Activated naive CD4-positive, alpha-beta T cell (primary cell): ENCODE data around the gene LTB.
A peak's percentile ranks its signal among the peaks of the same experiment; 100 is the strongest.

ENCODE experiments used
- DNase-seq, 4 experiments: peaks; one replicate each; lab custom pipeline; 2025; lab: John Stamatoyannopoulos, UW

Gene LTB

DNA sequence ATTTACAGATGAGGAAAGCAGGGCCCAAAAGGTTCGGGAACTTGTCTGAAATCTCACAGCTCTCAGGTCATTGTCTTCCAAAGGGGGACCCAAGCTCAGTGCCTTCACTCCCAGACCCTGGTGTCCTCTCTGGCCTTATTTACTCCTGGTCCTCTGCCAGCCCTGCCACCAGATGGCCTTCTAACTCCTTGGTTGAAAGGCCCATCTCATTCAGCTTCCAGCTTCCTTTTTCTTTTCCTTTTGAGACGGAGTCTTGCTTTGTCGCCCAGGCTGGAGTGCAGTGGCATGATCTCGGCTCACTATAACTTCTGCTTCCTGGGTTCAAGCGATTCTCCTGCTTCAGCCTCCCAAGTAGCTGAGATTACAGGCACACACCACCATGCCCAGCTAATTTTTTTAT lies 30.9 kb downstream of the LTB start:
- peak in 2 of 4 experiments; percentile 18 to 43 for DNase-seq

DNA sequence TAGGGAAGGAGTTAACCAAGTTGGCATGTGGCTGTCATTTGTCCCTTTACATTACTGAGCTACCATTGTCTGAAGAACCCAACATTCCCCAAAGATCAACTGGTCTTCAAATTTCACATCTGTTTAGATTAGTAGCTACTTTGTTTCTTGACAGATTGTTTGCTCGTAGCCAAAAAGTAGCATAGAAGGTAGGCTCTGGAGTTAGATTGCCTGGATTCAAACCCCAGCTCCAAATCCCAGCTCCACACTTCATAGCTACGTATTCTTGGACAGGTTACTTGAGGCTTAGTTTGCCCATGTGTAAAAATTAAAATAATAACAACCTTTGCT lies 33.7 kb downstream of the LTB start:
- DNase-seq: no peak

DNA sequence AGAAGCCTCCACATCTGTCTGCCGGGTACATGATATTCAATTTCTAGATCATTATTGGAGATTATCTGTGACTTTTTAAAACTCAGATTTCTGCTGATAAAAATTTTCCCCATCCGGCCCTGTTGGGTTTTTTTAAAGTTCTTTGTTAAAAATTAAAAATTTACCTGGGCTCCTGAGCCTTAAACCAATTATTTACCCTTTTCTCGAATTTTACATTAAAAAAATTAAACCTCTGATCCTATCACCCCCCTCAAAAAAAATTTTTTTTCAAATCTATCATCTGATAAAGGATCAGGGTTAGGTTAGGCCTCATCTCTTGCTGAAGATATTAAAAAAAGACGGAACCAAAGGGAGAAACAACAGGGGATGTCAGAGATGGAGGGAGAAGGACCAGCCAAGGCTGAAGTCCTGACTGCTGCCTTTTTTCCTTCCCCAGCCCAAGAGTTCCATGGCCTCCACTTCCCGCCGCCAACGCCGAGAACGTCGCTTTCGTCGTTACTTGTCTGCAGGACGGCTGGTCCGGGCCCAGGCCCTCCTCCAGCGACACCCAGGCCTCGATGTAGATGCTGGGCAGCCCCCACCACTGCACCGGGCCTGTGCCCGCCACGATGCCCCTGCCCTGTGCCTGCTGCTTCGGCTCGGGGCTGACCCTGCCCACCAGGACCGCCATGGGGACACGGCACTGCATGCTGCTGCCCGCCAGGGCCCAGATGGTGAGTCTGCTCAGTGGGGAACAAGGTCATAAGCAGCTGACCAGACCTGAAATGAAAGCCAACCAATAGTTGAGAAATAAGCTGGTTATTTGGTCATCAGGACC lies 34.3 kb downstream of the LTB start:
- no peak for DNase-seq

DNA sequence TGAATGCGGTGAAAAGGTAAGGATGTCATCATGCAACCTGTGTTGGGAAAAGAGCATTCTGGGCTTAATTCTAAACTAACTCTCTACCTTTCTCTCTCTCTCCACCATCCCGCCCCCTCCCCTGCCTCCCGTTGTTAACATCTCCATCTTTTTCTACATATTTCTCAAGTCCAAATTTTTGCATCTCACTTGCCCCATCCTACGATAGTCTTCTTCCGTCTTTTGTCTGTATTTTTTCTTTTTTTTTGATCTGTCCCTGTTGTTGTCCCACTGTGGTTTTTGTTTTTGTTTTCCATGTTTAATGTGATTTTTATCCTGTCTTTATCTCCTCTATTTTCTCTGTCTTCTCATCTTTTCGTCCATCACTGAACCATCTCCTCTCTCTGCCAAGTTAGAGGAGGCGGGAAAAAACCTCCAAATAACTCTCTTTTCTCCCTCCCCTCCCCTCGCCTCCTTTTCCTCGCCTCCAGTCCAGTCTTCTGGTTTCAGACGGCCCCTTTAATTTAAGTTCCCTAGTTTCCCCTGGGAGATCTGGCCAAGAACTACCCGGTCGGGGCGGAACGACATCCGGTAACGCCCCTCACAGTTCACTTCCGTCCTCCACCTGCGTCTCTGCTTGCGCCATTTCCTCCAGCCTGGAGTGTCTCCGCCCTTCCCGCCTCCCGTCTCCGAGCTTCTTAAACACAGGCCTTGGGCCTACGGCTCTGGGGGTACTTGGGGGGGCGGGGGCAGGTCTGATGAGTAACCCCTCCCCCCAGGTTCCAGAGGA lies 35.1 kb downstream of the LTB start, which contains the start of gene NFKBIL1:
TSS of gene NFKBIL1 (plus strand) at position 651 of the 769 bp plus-strand sequence. CDS start at position 738, 87 bp downstream.
- peak; percentile 47 to 79 (median 69) for DNase-seq

DNA sequence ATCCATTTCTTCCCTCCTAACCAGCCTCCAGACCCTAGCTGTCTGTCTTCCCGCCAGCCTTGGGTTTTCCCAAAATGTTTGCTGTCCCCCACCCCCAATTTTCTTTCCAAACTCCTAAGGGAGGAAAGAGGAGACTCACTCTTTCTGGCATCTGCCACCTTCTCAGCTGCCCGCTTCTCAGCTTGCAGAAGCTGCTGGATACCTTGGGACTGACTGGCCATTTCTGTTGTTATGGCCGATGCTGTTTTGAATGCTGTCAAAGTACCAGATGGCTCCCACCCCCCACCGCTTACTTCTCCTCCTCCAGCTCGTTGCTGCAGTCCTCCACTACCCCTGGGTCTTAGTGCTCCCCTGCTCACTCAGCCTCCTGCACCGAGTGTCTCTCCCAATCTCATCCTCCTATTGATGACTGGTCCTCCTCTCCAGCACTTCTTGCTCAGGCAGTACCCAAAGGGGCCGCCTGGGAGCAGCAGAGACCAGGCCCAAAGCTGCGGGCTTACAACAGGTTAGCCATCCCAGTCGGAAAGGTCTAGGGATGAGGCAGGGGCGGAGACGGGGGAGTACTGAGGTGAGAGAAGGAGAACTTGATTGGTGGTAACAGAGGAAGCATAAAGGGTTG lies 35.8 kb downstream of the LTB start, which contains the start of gene ATP6V1G2:
TSS of gene ATP6V1G2 (minus strand) at position 270 of the 619 bp plus-strand sequence. CDS start at position 221, 49 bp downstream.
- peak; percentile 57 to 74 (median 58) for DNase-seq

DNA sequence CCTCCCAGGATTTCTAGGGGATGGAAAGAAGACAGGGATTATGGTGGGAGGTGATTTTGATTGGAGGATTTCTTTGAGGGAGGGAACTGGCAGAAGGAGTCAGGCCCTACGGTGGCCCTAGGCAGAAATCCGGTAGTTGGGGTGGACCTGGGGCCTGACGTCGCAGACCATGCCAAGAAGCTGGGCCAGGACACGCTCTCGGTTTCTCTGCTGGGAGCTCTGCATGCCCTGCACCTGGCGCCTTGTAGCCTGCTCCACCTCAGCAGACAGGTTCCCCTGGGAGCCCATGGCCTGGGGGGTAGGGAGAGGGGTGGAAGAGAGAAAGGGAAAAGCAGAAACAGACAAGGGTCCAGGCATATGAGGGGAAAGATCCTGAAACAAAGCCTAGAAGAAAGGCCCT lies 36.9 kb downstream of the LTB start:
- no peak for DNase-seq

DNA sequence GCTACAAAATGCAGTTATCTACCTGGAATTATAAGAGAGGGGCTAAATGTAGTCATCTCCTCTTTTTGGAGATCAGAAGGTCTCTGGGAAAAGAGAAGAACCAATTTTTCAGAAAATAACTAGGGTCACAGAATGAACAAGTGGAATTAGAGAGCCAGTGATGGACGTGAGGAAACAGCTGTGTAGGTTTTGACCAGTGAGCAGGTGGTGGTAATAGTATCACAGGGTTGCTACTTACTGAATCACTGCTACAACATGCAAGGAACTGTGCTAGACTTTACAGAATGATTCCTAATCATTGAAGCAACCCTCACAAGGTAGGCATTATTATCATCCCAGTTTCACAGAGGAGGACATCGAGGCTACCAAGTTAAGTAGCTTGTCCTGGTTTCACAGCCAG lies 37.5 kb downstream of the LTB start:
- DNase-seq: no peak

DNA sequence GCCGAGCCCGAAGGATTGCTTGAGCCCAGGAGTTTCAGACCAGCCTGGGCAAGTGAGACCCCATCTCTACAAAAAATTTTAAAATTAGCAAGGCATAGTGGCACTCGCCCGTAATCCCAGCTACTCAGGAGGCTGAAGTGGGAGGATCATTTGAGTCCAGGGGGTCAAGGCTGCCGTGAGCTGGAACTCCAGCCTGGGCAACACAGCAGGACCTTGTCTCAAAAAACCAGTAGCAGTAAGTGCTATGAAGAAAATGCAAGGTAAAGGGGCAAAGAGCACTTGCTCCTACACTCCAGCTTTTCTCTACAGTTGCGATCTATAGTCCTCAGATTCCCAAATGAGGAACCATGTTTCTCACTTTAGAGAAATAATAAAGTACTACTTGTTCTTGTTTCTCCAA lies 38.6 kb downstream of the LTB start:
- no peak for DNase-seq

DNA sequence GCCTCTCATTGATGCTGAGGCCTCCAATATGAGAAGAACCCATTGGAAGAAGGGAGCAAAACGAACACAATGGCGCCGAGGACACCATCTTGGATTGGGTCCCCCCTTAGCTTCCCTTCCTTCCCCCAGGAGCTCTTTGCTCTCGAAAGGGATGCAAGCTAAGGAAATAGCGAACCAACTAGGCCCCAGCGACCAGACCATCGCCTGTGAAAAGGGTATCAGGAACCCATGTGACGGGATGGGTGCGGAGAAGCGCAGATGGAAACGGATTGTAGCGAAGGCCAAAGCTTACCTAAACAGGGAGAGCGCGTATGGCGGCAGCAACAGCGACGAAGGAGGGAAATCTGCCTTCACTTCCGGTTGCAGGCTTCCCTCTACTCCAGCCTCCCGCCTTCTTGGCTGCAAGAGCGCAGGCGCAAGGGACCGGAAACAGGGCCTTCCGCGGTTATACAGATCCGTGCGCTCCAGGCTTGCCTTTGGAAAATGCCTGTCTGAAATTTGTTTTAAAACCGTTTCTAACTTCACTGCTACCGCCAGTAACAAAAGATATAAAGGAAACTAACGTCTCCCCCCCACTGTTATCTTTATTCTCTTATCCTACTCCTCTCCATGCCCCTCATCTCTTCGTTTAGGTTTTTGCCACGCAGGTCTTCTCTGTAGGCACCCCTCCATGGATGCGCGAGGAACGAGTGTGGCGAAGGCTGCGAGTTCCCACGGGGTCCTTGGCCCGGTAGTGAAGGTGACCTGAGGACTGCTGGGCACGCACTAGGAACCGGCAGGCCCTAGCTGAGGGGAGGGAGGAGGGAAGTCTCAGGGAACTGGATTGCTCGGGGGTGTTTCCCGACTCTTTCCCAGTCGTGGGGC lies 40.3 kb downstream of the LTB start, which contains the start of gene DDX39B:
TSS of gene DDX39B (minus strand) at position 346 of the 864 bp plus-strand sequence. CDS start 1,471 bp downstream, outside the sequence.
- DNase-seq: peak; percentile 77 to 89 (median 80)

DNA sequence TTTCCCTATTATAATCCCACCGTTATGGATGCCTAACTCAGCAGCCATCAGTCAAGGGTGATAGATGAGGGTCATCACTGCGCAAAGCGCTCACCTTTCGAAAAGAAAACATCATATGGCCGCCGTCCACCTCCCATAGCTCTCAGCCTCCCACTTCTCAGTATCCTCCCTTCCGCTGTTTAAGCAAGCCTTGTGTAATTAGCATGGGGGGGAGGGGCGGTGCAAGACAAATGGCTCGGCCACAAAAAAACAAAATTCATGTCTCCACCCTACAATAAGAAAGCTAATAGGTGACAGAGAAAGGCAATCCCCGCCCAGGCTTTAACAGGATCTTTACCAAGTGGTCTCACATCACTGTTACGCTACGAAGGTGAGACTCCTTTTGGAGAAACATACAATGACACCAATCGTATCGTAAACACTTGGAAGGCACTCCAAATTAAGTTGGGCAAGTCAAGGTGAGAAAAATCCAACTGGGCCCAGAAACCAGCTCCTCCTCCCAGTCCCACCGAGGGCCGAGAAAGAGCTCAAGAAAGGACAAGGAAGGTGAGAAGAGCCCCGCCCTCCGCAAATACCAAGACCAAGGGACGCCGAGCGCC lies 41.1 kb downstream of the LTB start:
- DNase-seq: peak in 2 of 4 experiments; percentile 46 to 57

DNA sequence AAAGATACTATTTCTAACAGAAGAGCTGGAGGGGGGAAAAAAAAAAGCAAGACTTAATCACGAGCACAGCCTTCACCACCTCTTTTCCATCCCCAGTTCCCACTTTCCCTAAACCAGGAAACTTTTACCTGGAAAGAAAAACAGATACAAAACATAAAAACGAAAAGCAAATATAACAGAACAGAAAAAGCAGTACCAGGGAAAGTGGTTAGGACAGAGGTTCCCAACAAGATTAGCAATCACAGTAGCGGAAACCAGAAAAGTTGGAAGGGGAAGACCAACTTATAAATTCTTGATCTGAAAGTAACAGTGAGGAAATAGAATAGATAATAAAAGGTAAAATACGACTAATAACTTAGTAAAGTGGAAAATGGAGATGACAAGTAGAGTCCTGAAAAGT lies 41.6 kb downstream of the LTB start:
- DNase-seq: no peak

DNA sequence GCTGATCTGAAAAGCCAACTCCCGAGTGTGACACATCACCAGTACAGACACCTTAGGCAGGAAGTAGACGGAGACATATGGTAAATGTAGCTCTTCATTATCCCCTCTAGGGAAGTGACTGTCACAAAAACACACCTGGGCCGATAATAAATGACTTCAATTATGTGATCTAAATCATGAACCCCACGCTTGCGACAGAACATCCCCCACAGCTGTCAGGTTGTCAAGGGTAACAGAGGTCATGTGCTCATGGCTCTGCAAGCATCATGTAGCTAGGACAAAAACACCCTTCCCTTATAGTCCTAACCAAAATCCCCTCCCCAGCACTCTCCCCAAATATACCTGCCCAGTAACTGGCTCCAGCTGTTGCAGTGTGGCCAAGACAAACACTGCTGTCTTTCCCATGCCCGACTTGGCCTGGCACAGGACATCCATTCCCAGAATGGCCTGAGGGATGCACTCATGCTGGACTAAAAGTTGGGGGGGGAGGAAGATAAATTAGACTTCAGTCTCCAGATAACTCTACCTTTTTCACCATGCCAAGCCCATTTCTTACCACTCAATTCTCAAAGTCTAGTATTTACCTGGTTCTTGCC lies 43.3 kb downstream of the LTB start:
- DNase-seq: no peak

DNA sequence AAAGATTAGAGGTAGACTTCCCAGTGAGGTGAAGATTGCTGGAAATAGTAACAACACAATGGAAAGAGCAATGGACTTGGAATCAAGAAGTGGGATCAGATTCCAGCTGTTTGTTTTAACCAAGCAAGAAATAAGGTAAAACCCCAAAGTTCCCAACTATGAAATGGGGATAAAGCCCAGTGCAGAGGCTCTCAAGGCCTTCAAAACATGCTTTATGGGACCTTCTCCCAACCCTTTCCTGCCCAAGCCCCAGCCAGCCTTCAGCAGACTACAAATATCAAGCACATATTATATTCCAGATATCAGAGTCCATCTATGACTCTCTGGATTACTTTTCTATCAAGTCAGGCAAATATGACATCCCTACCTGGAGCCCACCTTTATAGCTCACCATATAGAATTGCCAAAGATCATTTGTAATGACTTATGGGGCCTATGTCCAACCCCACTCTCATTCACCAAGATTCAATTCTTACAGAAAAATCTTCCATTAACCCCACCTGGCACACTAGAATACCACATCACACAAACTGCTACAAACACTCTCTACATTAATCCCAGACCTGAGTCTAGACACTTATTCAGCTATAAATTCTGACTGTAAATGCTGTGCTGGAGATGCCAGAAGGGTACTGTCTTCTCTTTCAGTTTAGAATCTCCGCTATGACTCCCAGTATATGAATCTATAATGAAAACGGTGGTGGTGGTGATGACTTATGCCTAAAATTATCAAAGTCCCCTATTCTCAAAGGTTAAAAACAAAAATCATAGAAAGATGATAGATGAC lies 46.5 kb downstream of the LTB start:
- no peak for DNase-seq

DNA sequence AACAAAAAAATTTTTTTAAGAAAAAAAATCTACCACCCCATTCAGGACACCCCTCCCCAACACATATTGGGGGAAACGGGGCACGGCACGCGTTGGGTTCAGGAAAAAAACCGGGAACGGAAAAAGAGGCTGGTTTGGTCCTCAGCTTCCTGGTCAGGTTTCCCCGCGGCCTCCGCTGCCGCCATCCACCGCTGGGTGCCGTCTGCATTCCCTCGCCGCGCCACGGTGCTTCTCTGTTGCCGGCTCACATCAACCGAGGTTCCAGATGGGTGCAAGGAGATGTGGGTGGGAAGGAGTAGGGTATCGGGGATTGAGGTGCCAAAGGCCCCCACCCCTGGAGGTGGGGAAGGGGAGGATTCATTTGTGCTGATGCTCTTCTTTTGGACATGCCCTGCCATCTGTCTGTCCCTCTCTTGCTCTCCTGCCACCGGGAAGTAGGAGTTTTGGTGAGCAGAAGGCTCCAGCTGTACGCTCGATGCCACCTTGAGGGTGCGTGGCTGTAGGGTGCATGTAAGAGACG lies 47.6 kb downstream of the LTB start:
- no peak for DNase-seq

DNA sequence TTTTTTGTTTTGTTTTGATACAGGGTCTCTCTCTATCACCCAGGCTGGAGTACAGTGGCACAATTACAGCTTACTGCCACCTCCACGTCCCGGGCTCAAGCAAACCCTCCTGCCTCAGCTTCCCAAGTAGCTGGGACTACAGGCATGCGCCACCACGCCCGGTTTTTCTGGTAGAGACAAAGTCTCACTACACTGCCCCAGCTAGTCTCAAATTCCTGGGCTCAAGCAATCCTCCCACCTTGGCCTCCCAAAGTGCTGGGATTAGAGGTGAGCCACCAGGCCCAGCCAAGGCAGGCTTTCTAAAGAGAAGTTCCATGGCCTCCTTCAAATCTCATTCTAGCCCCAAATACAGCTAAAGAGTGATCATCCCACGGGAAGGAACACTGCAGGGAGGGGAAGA lies 48.2 kb downstream of the LTB start:
- DNase-seq: no peak

DNA sequence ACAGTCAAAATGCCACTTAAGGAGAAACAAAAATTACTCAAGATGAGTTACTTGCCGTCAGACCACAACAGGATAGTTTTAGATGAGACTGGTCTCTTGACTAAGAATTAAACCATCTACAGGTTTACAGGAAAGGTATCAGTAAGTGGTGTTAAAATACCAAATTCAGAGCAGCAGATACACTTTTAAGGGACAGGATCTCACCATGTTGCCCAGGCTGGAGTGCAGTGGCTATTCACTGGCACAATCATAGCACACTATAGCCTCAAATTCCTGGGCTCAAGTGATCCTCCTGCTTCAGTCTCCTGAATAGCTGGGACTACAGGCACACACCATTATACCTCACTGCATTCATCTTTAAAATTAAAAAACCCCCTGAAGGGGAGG lies 48.8 kb downstream of the LTB start:
- DNase-seq: no peak

DNA sequence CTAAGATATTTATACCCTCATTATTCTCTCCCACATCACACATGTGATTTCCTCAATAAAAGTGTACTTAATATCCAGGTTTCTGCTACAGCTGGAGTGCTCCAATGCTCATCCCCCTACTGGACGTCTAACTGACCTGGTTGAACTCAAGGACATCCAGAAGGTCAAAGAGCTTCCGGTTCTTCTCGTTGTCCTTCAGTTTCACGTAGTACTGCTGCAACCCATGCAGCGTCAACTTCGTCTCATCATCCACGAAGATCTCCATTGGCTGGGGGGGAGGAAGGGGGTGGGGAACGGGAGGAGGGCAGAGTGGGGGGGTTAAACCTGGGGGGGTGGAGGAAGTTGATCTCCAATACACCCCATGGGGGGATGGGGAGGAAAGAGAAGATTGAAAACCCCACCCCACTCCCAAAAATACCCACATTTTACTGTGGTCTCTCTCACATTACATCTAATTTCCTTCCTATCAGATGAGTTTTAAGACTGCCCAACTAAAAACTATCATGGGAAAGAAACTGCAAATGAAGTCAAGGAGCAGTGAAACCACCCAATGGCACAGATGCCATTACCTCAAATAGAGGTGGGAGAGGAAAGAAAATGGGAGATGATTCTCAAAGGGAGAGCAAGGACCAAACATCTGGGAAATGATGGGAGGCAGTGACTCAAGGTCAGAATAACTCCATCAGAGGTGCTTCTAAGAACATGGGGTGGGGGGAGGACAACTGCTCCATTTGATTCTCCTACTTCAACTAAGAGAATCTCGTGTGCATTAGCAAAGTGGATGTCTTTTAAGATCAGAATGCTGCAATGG lies 49.4 kb downstream of the LTB start:
- no peak for DNase-seq

DNA sequence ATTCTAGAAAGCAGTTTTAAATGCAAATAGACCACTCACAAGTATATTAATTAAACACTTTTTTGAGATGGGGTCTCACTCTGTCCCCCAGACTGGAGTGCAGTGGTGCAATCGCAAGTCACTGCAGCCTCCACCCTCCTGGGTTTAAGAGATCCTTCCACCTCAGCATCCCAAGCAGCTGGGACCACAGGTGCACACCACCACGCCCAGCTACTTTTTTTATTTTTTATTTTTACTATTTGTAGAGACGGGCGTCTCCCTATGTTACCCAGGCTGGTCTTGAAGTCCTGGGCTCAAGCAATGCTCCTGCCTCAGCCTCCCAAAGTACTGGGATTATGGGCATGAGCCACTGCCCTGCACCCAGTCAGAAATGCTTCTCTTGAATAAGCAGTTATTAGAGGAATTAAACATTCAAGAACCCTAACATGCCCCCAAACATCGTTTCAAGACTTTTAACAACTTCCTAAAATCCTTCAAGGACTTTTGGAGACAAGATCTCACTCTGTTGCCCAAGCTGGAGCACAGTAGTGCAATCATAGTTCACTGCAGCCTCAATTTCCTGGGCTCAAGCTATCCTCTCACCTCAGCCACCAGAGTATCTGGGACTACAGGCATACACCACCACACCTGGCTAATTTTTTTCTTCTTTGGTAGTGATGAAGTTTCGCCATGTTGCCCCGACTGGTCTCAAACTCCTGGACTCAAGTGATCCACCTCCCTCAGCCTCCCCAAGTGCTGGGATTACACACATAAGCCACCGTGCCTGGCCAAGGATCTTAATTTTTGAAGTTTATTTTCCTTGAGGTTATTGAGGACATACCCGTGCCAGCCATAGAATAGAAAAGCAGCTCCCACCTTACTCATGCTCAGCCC lies 50.2 kb downstream of the LTB start:
- DNase-seq: no peak
